ENCODE results near the gene MED7. TPM values are rescaled to one million over a fixed set of nuclear protein-coding genes. Genes with fewer than 3 reads are reported as not detected.

MED7 gene
- total RNA-seq, 4 donors from 2014 or later, result 7.0 to 9.4 (median 8.5) TPM

DNA sequence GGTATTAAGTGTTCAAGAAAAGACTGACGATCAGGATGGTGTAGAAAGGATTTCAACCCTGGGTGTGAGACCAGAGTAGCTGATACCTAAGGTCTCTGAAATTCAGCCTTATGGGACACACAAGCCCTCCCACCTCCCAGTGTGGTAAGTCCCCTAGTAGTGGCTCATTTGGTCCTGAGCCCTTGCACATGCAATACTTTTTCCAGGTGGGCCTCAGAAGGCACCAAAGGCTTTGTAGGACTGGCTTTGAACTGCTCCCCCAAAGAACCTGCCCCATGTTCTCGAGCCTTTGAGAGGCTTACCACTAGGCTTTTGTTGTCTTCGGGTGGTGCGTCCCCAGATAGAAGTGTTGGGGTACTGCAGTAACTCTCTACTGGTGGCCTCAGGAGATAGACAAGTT is 22.6 kb upstream of the MED7 start:
- Histone ChIP-seq H3K4me3 (no peak overlapping the region), H3K27ac (no peak overlapping the region), H3K4me1 (no peaks in the 10 kb centered on the region), H3K36me3 (no peaks in the 10 kb centered on the region), H3K9me3 (no peaks in the 10 kb centered on the region), H3K27me3 (no peaks in the 10 kb centered on the region)
- TF ChIP-seq POLR2A (IDR thresholded peaks at IDR 0.05), result no peak
- TF ChIP-seq, protein P1, sequence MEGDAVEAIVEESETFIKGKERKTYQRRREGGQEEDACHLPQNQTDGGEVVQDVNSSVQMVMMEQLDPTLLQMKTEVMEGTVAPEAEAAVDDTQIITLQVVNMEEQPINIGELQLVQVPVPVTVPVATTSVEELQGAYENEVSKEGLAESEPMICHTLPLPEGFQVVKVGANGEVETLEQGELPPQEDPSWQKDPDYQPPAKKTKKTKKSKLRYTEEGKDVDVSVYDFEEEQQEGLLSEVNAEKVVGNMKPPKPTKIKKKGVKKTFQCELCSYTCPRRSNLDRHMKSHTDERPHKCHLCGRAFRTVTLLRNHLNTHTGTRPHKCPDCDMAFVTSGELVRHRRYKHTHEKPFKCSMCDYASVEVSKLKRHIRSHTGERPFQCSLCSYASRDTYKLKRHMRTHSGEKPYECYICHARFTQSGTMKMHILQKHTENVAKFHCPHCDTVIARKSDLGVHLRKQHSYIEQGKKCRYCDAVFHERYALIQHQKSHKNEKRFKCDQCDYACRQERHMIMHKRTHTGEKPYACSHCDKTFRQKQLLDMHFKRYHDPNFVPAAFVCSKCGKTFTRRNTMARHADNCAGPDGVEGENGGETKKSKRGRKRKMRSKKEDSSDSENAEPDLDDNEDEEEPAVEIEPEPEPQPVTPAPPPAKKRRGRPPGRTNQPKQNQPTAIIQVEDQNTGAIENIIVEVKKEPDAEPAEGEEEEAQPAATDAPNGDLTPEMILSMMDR (IDR thresholded peaks at IDR 0.05 in 4 of 5, conservative IDR thresholded peaks at IDR 0.05 in 1 of 5), result no peak
- no peak for DNase-seq
- intact Hi-C loops (cut with DNase I; ENCODE audit: low total_unique reads) (no loop called here), in situ Hi-C loops (cut with MboI; ENCODE audit: low sequenced_read_pairs in 4 of 4) (no loop called here)
- no peak for ATAC-seq

DNA sequence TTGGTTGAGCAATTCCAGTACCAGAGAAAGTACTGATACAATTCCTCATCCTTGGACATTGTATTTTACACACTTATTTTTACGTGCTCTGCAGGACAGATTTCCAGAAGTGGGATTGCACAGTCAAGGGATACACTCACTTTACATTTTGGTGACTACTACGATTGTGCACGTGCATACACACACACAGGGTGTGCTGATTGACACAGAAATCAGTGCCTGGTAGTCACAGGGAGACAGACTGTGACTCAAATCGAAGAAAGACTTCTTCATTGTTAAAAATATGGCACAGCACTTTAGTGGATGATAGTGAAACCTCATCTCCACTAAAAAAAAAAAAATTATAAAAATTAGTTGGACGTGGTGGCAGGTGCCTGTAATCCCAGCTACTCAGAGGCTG is 21.9 kb upstream of the MED7 start:
- Histone ChIP-seq H3K4me1 (no peaks in the 10 kb centered on the region), H3K4me3 (no peak overlapping the region), H3K27ac (no peak overlapping the region), H3K36me3 (no peaks in the 10 kb centered on the region), H3K9me3 (no peaks in the 10 kb centered on the region), H3K27me3 (no peaks in the 10 kb centered on the region)
- in situ Hi-C loops (cut with MboI; ENCODE audit: low sequenced_read_pairs in 4 of 4) (no loop called here), intact Hi-C loops (cut with DNase I; ENCODE audit: low total_unique reads) (no loop called here)
- ATAC-seq (no peak), DNase-seq (no peak)
- no peak for TF ChIP-seq POLR2A (IDR thresholded peaks at IDR 0.05)
- TF ChIP-seq, protein P1 (IDR thresholded peaks at IDR 0.05 in 4 of 5, conservative IDR thresholded peaks at IDR 0.05 in 1 of 5), result no peak

DNA sequence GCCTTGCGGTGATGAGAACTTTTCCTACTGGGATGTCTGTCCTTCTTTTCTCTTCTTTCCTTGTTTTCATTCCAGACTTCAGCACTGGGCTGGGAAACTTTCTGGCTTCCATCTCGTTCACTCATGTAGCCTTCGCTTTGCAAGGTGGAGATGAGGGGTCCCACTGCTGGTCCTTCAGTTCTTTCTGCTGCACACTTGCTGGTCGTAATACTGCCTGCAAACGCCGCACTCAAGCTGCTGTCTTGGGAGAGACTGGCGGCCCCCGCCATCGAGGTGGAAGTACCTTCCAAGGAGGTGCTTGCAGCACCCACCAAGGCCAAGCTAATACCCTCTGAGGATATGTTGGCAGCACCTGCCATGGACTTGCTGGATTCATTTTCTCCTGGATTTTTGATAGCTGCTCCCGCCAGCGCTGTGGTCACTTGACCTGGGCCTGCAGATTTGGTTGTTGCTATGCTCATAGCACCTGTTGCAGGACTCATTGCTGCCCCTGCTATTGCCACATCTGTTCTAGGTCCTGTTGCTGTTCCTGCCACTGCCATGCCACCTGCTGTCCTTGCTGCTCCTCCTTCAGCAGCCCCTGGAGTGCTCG is 20.4 kb upstream of the MED7 start:
- Histone ChIP-seq H3K4me3 (no peak overlapping the region), H3K4me1 (no peaks in the 10 kb centered on the region), H3K9me3 (no peaks in the 10 kb centered on the region), H3K36me3 (no peaks in the 10 kb centered on the region), H3K27me3 (no peaks in the 10 kb centered on the region), H3K27ac (no peak overlapping the region)
- in situ Hi-C loops (cut with MboI; ENCODE audit: low sequenced_read_pairs in 4 of 4), result no loop called here
- DNase-seq, result no peak
- no peak for TF ChIP-seq POLR2A (IDR thresholded peaks at IDR 0.05)
- TF ChIP-seq, protein P1 (IDR thresholded peaks at IDR 0.05 in 4 of 5, conservative IDR thresholded peaks at IDR 0.05 in 1 of 5), result no peak
- intact Hi-C loops (cut with DNase I; ENCODE audit: low total_unique reads), result no loop called here
- ATAC-seq, result no peak

DNA sequence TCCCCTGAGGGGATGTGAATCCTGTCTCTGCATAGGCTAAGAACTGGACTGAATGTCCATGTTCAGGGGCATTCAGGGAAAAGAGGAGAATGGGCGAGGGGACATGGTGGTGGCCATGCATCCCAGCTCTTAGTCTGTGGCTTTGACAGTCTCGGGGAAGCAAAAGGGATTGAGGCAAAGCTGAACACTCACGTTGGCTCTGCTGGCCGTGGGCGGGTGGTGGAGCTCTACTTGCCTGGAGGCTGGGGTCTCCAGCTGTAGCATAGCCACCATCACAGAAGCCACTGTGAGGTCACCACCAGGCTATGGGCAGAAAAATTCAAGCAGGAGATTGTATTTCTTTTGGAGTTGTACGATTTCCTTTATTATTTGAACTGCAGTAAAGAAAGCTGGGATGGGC is 19.3 kb upstream of the MED7 start:
- DNase-seq (no peak), ATAC-seq (no peak)
- no peaks in the 10 kb centered on the region for H3K4me1 ChIP-seq
- no peak overlapping the region for H3K4me3 ChIP-seq
- TF ChIP-seq, protein P1 (IDR thresholded peaks at IDR 0.05 in 4 of 5, conservative IDR thresholded peaks at IDR 0.05 in 1 of 5), result no peak
- no peak for TF ChIP-seq POLR2A (IDR thresholded peaks at IDR 0.05)
- no peaks in the 10 kb centered on the region for H3K9me3 ChIP-seq
- H3K27ac ChIP-seq, result no peak overlapping the region
- intact Hi-C loops (cut with DNase I; ENCODE audit: low total_unique reads) (no loop called here), in situ Hi-C loops (cut with MboI; ENCODE audit: low sequenced_read_pairs in 4 of 4) (no loop called here)
- no peaks in the 10 kb centered on the region for H3K36me3 ChIP-seq
- no peaks in the 10 kb centered on the region for H3K27me3 ChIP-seq

DNA sequence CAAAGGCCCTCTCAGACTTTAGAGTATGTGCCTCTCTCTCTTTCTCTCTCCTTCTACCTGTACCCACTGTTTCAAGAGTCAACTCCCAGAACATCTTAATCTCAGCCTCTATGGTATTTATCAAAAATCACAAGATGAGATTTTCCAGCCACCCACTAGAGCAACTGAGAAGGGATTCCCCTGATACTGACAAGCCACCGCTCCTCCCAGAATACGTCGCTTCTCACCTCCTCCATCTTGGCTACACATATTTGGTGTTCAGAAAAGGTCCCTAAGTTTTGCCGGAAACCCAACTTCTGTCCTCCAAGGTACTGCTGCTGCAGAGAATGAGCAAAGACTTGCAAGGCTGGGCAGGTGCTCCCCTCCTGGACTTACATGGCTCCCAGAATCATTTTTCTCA is 17.3 kb upstream of the MED7 start:
- in situ Hi-C loops (cut with MboI; ENCODE audit: low sequenced_read_pairs in 4 of 4), result no loop called here
- Histone ChIP-seq H3K27ac (no peak overlapping the region), H3K9me3 (no peaks in the 10 kb centered on the region), H3K36me3 (no peaks in the 10 kb centered on the region), H3K27me3 (no peaks in the 10 kb centered on the region), H3K4me3 (no peak overlapping the region), H3K4me1 (no peaks in the 10 kb centered on the region)
- ATAC-seq (no peak), DNase-seq (no peak)
- TF ChIP-seq, protein P1 (IDR thresholded peaks at IDR 0.05 in 4 of 5, conservative IDR thresholded peaks at IDR 0.05 in 1 of 5), result no peak
- intact Hi-C loops (cut with DNase I; ENCODE audit: low total_unique reads), result no loop called here
